Left lung (tissue), 10 donors: ENCODE data around the gene CHRM4. TPM values are rescaled to one million over a fixed set of nuclear protein-coding genes. Genes with fewer than 3 reads are reported as not detected.

ENCODE experiments used
- ATAC-seq: fragments of 200-7000 bp; cut with Tn5 transposase; one replicate; pipeline ENCODE4 v1.9.1; 2020; ENCODE audit warnings: moderate library complexity
- DNase-seq, 4 donors: peaks; one replicate each; pipeline ENCODE4 v3.0.0-alpha.2; 2013 to 2020
- H3K27ac ChIP-seq, 2 donors: fragments of 200-600 bp; sonication (generic) in 1 of 2; one replicate each; pipeline versions ENCODE4 v1.5.0 to v1.8.0; 2020 to 2021
- H3K27me3 ChIP-seq, 2 donors: fragments of 200-600 bp; sonication (generic) in 1 of 2; one replicate each; pipeline versions ENCODE4 v1.5.0 to v1.8.0; 2020 to 2021
- H3K36me3 ChIP-seq, 2 donors: fragments of 200-600 bp; sonication (generic) in 1 of 2; one replicate each; pipeline versions ENCODE4 v1.5.0 to v1.8.0; 2020 to 2021
- H3K4me1 ChIP-seq, 2 donors: fragments of 200-600 bp; one replicate each; pipeline ENCODE4 v1.8.0; 2021
- H3K4me3 ChIP-seq, 2 donors: fragments of 200-600 bp; sonication (generic) in 1 of 2; one replicate each; pipeline versions ENCODE4 v1.5.0 to v1.8.0; 2020 to 2021; ENCODE audit warnings: mild to moderate bottlenecking in 1 of 2
- H3K9me3 ChIP-seq, 2 donors: fragments of 200-600 bp; sonication (generic) in 1 of 2; one replicate each; pipeline versions ENCODE4 v1.5.0 to v1.8.0; 2020 to 2021
- intact Hi-C, 2 donors: fragments of 100-400 bp; cut with DNase I; formaldehyde crosslinking; loops; one replicate each; pipeline versions ENCODE4 v1.11.2 to v1.14.2; 2022
- polyA plus RNA-seq, 6 donors: library from polyadenylated mRNA; unstranded; fragments of 120-200 nt; gene quantifications; one replicate each; pipeline ENCODE4 v1.2.1, GENCODE V29; 2013; ENCODE audit not compliant: insufficient read length in 6 of 6
- total RNA-seq, 2 donors: library from RNA; stranded (reverse); fragmentation: NEBNext Ultra II Directional; extraction: Animal tissue kit (Norgen Biotek cat#: 25700); gene quantifications; one replicate each; pipeline ENCODE4 v1.2.1, GENCODE V29; 2021
- TF ChIP-seq, protein P1 (sequence below), 2 donors: fragments of 200-600 bp; sonication (generic) in 1 of 2; IDR thresholded peaks; one replicate each; pipeline versions ENCODE4 v1.5.0 to v1.8.0; 2021; ENCODE audit warnings: antibody characterized with exemption in 2 of 2
- donor health status: DM: no; HTN: yes; CAD: no.
- donor health status: DM: no; HTN: no; CAD: no.

Gene CHRM4
- total and polyA plus RNA-seq, 8 donors: 0.10 to 0.21 (median 0.14) TPM; not detected in 3

- Histone ChIP-seq H3K36me3 (peaks cover 0 to 51% of the 10 kb centered on the region in 2 donors), H3K27ac (no peak overlapping the region), H3K9me3 (no peaks in the 10 kb centered on the region), H3K27me3 (no peaks in the 10 kb centered on the region), H3K4me1 (no peaks in the 10 kb centered on the region), H3K4me3 (no peak overlapping the region)
- TF ChIP-seq, protein P1, sequence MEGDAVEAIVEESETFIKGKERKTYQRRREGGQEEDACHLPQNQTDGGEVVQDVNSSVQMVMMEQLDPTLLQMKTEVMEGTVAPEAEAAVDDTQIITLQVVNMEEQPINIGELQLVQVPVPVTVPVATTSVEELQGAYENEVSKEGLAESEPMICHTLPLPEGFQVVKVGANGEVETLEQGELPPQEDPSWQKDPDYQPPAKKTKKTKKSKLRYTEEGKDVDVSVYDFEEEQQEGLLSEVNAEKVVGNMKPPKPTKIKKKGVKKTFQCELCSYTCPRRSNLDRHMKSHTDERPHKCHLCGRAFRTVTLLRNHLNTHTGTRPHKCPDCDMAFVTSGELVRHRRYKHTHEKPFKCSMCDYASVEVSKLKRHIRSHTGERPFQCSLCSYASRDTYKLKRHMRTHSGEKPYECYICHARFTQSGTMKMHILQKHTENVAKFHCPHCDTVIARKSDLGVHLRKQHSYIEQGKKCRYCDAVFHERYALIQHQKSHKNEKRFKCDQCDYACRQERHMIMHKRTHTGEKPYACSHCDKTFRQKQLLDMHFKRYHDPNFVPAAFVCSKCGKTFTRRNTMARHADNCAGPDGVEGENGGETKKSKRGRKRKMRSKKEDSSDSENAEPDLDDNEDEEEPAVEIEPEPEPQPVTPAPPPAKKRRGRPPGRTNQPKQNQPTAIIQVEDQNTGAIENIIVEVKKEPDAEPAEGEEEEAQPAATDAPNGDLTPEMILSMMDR (IDR thresholded peaks at IDR 0.05): no peak
- intact Hi-C loops: no loop called here
- DNase-seq: no peak
- ATAC-seq: no peak
These were observed 29.8 kb upstream of the CHRM4 start for GRCh38 chr11:46421257-46421880.

DNA sequence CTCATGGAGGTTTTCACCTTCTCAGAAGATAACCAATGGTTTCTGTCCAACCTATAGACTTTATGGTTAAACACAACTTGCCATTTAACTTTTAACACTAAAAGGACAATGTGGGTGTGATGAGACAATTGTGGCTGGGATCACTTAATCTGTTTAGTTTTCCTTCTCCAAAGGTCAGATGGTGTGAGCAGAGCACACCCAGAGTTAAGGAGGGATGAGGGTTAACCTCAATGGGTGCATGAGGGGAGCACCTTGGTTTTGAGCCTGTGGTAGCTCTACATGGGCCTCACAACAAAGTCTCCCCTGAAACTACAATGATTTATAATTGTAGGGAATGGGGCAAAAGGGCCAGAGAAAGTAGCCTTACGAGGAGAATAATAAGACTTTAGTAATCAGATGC is 28.9 kb upstream of the CHRM4 start:
- Histone ChIP-seq H3K36me3 (peaks cover 0 to 53% of the 10 kb centered on the region in 2 donors), H3K4me1 (no peaks in the 10 kb centered on the region), H3K4me3 (no peak overlapping the region), H3K9me3 (no peaks in the 10 kb centered on the region), H3K27me3 (no peaks in the 10 kb centered on the region), H3K27ac (no peak overlapping the region)
- intact Hi-C loops: no loop called here
- TF ChIP-seq, protein P1 (IDR thresholded peaks at IDR 0.05): no peak
- DNase-seq (no peak), ATAC-seq (no peak)

DNA sequence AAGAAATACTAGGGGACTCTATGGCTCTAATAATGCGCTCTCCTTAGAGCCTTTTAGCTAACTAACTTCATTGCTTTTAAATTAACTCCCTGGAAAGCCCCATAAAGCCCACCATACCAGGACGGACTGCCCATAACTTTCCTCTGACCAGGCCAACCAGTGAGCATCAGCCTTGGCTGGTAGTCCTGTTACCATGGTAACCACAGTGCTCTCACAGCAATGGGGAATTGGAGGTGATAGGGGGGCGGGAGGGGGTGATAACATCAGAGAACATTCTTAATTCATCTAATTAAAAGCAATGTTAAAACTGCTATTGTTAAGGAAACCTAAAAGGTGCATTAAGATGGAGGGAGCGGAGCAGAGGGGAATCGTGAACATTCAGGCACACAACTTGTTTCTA is 27.2 kb upstream of the CHRM4 start:
- H3K4me1 ChIP-seq: no peaks in the 10 kb centered on the region
- H3K27me3 ChIP-seq: no peaks in the 10 kb centered on the region
- peaks cover 0 to 70% of the 10 kb centered on the region in 2 donors for H3K36me3 ChIP-seq
- intact Hi-C loops: no loop called here
- no peak for DNase-seq
- H3K9me3 ChIP-seq: no peaks in the 10 kb centered on the region
- no peak overlapping the region for H3K27ac ChIP-seq
- no peak overlapping the region for H3K4me3 ChIP-seq
- TF ChIP-seq, protein P1 (IDR thresholded peaks at IDR 0.05): no peak
- no peak for ATAC-seq

- Histone ChIP-seq H3K36me3 (peaks cover 0 to 78% of the 10 kb centered on the region in 2 donors), H3K9me3 (no peaks in the 10 kb centered on the region), H3K4me3 (no peak overlapping the region), H3K27me3 (no peaks in the 10 kb centered on the region), H3K27ac (no peak overlapping the region), H3K4me1 (no peaks in the 10 kb centered on the region)
- TF ChIP-seq, protein P1 (IDR thresholded peaks at IDR 0.05): no peak
- DNase-seq (no peak), ATAC-seq (no peak)
- intact Hi-C loops: no loop called here
These were observed 26.1 kb upstream of the CHRM4 start for GRCh38 chr11:46417711-46418110.

DNA sequence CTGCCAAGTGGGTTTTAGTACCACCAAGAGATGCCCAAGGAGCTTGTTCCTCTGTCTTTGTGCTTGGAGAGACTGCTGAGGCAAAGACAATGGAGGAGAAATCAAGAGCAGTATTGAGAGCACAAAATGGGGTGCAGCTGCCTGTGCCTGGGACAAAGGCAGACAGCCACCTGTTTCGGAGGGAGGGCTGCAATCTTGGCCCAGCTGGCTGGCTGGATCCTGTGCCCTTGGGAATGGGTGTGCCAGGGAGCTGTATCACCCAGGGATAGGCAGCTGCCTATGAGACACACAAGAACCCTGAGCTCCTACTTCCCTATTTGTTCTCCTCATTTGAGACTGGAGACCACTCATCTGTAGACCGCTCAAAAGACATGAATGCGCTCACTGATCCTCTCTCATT is 23.3 kb upstream of the CHRM4 start:
- ATAC-seq (no peak), DNase-seq (no peak)
- Histone ChIP-seq H3K9me3 (no peaks in the 10 kb centered on the region), H3K4me3 (no peak overlapping the region), H3K27me3 (no peaks in the 10 kb centered on the region), H3K27ac (no peak overlapping the region), H3K4me1 (no peaks in the 10 kb centered on the region), H3K36me3 (peaks cover 0 to 72% of the 10 kb centered on the region in 2 donors)
- TF ChIP-seq, protein P1 (IDR thresholded peaks at IDR 0.05): no peak
- intact Hi-C loops: no loop called here
